Smooth muscle cell (in vitro differentiated cells): Measurements from ENCODE around the gene ACVR1C. TPM values are rescaled to one million over a fixed set of nuclear protein-coding genes. Genes with fewer than 3 reads are reported as not detected.
A peak's percentile ranks its signal among the peaks of the same experiment; 100 is the strongest.

Source experiments
- DNase-seq: peaks from one replicate; lab custom pipeline; 2025; ENCODE audit not compliant: unreplicated experiment; lab: John Stamatoyannopoulos, UW
- H2AFZ ChIP-seq: fragments of 200-600 bp; sonication (generic); 2 replicates; pipeline ENCODE4 v1.6.0; 2016; ENCODE audit warnings: antibody characterized with exemption, low read depth, mild to moderate bottlenecking
- H3F3A ChIP-seq: fragments of 200-600 bp; sonication (generic); 2 replicates; pipeline ENCODE4 v1.6.0; 2017; ENCODE audit warnings: antibody characterized with exemption, low read depth
- H3K27ac ChIP-seq: fragments of 200-600 bp; sonication (generic); 2 replicates; pipeline ENCODE4 v1.5.1; 2016; ENCODE audit warnings: low read depth, mild to moderate bottlenecking
- H3K27me3 ChIP-seq: fragments of 200-600 bp; sonication (generic); 2 replicates; pipeline ENCODE4 v1.6.1; 2016; ENCODE audit warnings: low read depth, mild to moderate bottlenecking
- H3K36me3 ChIP-seq: fragments of 200-600 bp; sonication (generic); 2 replicates; pipeline ENCODE4 v1.5.1; 2016; ENCODE audit warnings: low read depth
- H3K4me1 ChIP-seq: fragments of 200-600 bp; sonication (generic); 2 replicates; pipeline ENCODE4 v1.5.1; 2016; ENCODE audit warnings: low read depth
- H3K4me2 ChIP-seq: fragments of 200-600 bp; sonication (generic); 2 replicates; pipeline ENCODE4 v1.6.0; 2016; ENCODE audit warnings: mild to moderate bottlenecking
- H3K4me3 ChIP-seq: fragments of 200-600 bp; sonication (generic); 2 replicates; pipeline ENCODE4 v1.5.1; 2016; ENCODE audit warnings: mild to moderate bottlenecking
- H3K79me2 ChIP-seq: fragments of 200-600 bp; sonication (generic); 2 replicates; pipeline ENCODE4 v1.6.0; 2016; ENCODE audit warnings: low read depth, mild to moderate bottlenecking
- H3K9ac ChIP-seq: fragments of 200-600 bp; sonication (generic); 2 replicates; pipeline ENCODE4 v1.6.0; 2016; ENCODE audit warnings: low read depth
- H3K9me3 ChIP-seq: fragments of 200-600 bp; sonication (generic); replicated peaks from 2 replicates; pipeline ENCODE4 v1.5.1; 2016; ENCODE audit warnings: low read depth
- H4K20me1 ChIP-seq: fragments of 200-600 bp; sonication (generic); 2 replicates; pipeline ENCODE4 v1.6.0; 2016; ENCODE audit warnings: low read depth
- CTCF ChIP-seq: fragments of 200-600 bp; sonication (generic); IDR thresholded peaks from 2 replicates; pipeline ENCODE4 v1.5.1; 2017; ENCODE audit warnings: borderline replicate concordance, mild to moderate bottlenecking, antibody characterized with exemption; ENCODE audit not compliant: insufficient read depth, poor library complexity, severe bottlenecking
- WGBS: methylation state at CpG from one replicate; pipeline ENCODE4 v1.1.7; 2016; ENCODE audit warnings: low lambda C conversion rate; 5-methylcytosine and 5-hydroxymethylcytosine counted together
- polyA plus RNA-seq: library from polyadenylated mRNA; unstranded; fragments of >200 nt; fragmentation: Nextera tagmentation; extraction: Ambion mirVana; gene quantifications from 2 replicates; pipeline ENCODE4 v1.2.1, GENCODE V29; 2016
- total RNA-seq: library from RNA; depleted of rRNA; stranded (reverse); fragments of >200 nt; gene quantifications from 2 replicates; pipeline ENCODE4 v1.2.3, GENCODE V29; 2014

Gene ACVR1C
- 0.04 and 0.36 TPM in 2 replicates for total RNA-seq
- polyA plus RNA-seq: 0.12 TPM in 1 of 2 replicates, not detected in the other

DNA sequence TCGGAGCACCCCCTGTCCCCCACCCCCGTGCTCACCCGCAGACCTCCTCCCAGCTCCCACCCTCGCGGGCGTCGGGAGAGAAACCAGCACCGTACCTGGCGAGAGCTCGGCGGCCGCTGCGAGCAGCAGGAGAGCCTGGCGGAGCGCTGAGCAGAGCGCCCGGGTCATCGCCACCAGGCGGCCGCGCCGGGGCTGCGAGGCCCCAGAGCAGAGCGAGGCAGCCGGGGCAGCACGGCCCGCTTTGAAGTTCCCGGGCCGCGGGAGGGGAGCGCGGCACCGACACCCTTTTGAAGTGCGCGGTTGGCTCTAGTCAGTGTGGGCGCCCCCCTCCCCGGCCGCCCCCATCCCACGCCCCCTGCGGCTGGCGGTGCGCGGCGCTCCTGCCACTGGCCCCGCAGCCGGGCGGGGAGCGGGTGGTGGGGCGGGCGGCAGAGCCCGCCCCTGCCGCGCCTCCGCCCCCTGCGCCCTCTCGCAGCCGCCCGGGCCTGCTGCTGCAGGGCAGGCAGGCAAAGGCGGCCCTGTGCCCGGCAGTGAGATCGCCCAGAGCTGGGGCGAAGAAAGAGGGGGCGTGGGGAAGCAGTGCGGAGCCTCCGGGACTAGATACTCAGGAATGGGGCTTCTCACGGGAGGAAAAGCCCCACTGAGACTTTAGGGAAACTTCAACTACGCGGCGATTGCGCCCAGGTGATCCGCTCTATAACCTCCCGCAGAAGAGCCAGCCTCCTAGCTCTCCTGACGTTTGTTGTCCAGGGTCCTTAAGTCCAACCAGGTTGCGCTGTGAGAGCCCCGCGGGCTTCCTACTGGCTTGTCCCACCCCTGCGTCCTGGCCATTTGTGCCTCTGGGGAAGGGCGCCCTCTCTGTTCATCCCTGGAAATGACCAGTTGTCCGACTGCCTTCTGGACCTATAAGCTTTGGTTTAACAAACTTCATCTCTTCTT is at the start of gene ACVR1C:
TSS of gene ACVR1C (minus strand) at position 388 of the 939 bp plus-strand sequence. CDS start at position 168, 220 bp downstream.
- H3K36me3 ChIP-seq: no peaks in the 10 kb centered on the region
- H2AFZ ChIP-seq: peak within 1 kb of the TSS; percentile 73
- no peaks in the 10 kb centered on the region for H3F3A ChIP-seq
- peak; percentile 6 for DNase-seq
- H3K4me1 ChIP-seq: peaks cover 8% of the 10 kb centered on the region
- no peak within 1 kb of the TSS for H3K27ac ChIP-seq
- WGBS: under 1% methylated on average over 46 of the region's 79 CpGs
- peak within 1 kb of the TSS; percentile 100 for H3K4me2 ChIP-seq
- H3K27me3 ChIP-seq: peaks cover 45% of the 10 kb centered on the region
- H3K9ac ChIP-seq: no peak within 1 kb of the TSS
- peak; percentile 43 for TF ChIP-seq CTCF
- peak within 1 kb of the TSS; percentile 57 for H3K4me3 ChIP-seq
- no peaks in the 10 kb centered on the region for H3K9me3 ChIP-seq
- no peaks in the 10 kb centered on the region for H3K79me2 ChIP-seq
- no peaks in the 10 kb centered on the region for H4K20me1 ChIP-seq

DNA sequence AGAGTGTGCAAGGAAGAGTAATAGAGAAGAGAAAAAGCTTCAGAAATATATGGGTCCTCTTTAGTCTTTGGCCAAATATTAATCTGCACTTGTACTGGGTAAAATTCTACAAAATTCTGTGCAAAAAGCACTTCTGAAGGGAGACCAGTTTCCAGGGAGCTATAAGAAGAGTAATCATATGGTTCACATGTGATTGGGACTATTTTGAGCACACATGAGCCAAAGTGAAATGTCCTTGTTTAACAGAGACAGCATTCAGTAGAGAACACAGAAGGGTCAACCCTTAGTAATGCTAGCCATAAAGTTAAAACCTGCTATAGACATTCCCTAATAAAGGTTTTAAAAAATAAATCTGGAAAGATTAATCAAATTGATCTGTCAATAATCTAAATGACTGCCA is 49.3 kb upstream of the ACVR1C start:
- no peak overlapping the region for H3K4me3 ChIP-seq
- no peak overlapping the region for H3K27ac ChIP-seq
- no peaks in the 10 kb centered on the region for H3K4me1 ChIP-seq
- TF ChIP-seq CTCF: no peak
- H3K9me3 ChIP-seq: no peaks in the 10 kb centered on the region
- H3K27me3 ChIP-seq: no peaks in the 10 kb centered on the region
- H3K79me2 ChIP-seq: no peaks in the 10 kb centered on the region
- no peak overlapping the region for H3K4me2 ChIP-seq
- no peak for DNase-seq
- H4K20me1 ChIP-seq: no peaks in the 10 kb centered on the region
- no peaks in the 10 kb centered on the region for H3K36me3 ChIP-seq
- no peak overlapping the region for H2AFZ ChIP-seq
- no peak overlapping the region for H3K9ac ChIP-seq
- no peaks in the 10 kb centered on the region for H3F3A ChIP-seq

GRCh38 chr2:157672129-157672528 is 43.5 kb upstream of the ACVR1C start:
- Histone ChIP-seq H3F3A (no peaks in the 10 kb centered on the region), H2AFZ (no peak overlapping the region), H3K9me3 (no peaks in the 10 kb centered on the region), H3K4me1 (no peaks in the 10 kb centered on the region), H3K79me2 (no peaks in the 10 kb centered on the region), H3K4me2 (no peak overlapping the region), H3K4me3 (no peak overlapping the region), H4K20me1 (no peaks in the 10 kb centered on the region), H3K9ac (no peak overlapping the region), H3K27me3 (no peaks in the 10 kb centered on the region), H3K27ac (no peak overlapping the region), H3K36me3 (peaks cover 3% of the 10 kb centered on the region)
- no peak for TF ChIP-seq CTCF
- DNase-seq: no peak
- WGBS: 92% methylated on average over 10 of the region's 10 CpGs
